GM23248 (cell line): ENCODE measurements around the gene ZC3H12D.

Experiments used
- EZH2 ChIP-seq: fragments of 200-600 bp; sonication (generic); IDR thresholded peaks from 2 replicates; pipeline ENCODE4 v1.6.1; 2018; ENCODE audit warnings: antibody characterized with exemption, mild to moderate bottlenecking; ENCODE audit not compliant: insufficient read depth, poor library complexity, severe bottlenecking
- EZH2phosphoT487 ChIP-seq: fragments of 200-600 bp; sonication (generic); IDR thresholded peaks from 2 replicates; pipeline ENCODE4 v1.6.1; 2018; ENCODE audit warnings: antibody characterized with exemption, moderate library complexity, mild to moderate bottlenecking, low read depth; ENCODE audit not compliant: insufficient read depth

DNA sequence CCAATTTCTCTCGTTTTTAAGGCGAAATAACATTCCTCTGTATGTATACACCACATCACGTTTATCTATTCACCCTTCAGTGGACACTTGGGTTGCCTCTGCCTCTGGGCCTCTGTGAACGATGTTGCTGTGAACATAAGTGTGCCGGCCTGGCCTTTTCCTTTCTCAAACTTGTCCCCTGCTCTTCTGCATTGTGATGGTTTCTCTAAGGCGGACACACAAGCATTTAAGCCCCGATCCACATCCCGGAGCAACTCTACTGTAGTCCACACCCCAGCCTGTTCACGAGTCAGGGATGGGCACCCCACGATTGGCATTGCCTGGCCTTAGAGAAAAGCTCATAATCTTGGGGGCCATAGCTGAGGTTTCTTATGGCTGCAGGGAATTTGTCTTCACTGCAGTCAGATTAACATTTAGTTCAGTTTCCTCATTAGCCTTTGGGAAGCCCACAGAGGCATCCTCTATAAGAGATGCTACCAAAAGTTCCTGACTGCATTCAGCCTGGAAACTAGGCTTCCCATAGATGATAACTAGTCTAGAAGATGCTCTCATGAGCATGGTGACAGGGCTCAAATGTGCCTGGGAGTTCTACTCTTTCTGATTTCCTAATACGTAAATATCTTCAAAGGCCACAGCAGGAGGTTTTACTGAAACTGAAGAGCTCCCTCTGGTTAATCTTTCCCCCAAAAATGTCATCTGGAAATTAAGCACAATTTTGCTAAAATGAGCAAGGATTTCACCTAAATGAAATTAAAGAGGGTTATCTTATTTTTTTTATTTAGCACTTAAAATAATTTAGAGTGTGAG is 762 bp downstream of the ZC3H12D start:
- TF ChIP-seq EZH2 (no peak), EZH2phosphoT487 (no peak)
